Upper lobe of left lung (tissue), 4 donors: ENCODE measurements around the gene NOS1AP.

Experiments
- EP300 ChIP-seq, 4 donors: sonication (generic); formaldehyde crosslinking; IDR thresholded peaks; one replicate each; pipeline ENCODE4 v1.5.1; 2017; ENCODE audit warnings: antibody characterized with exemption in 4 of 4, control low read depth in 2 of 4
- POLR2A ChIP-seq, 4 donors: fragments of 450-650 bp; IDR thresholded peaks; one replicate each; pipeline ENCODE4 v1.5.1; 2016 to 2017; ENCODE audit warnings: antibody characterized with exemption in 4 of 4, mild to moderate bottlenecking in 2 of 4
- POLR2AphosphoS5 ChIP-seq, 2 donors: sonication (generic); formaldehyde crosslinking; IDR thresholded peaks; one replicate each; pipeline ENCODE4 v1.5.1; 2017; ENCODE audit warnings: antibody characterized with exemption in 2 of 2
- TF ChIP-seq, protein P1 (sequence below), 6 experiments: fragments of 450-650 bp in 4 of 6; fragments of 200-600 bp in 2 of 6; sonication (generic) in 2 of 6; IDR thresholded peaks; one replicate each; pipeline ENCODE4 v1.5.1; 2016 to 2019; ENCODE audit warnings: antibody characterized with exemption in 6 of 6

DNA sequence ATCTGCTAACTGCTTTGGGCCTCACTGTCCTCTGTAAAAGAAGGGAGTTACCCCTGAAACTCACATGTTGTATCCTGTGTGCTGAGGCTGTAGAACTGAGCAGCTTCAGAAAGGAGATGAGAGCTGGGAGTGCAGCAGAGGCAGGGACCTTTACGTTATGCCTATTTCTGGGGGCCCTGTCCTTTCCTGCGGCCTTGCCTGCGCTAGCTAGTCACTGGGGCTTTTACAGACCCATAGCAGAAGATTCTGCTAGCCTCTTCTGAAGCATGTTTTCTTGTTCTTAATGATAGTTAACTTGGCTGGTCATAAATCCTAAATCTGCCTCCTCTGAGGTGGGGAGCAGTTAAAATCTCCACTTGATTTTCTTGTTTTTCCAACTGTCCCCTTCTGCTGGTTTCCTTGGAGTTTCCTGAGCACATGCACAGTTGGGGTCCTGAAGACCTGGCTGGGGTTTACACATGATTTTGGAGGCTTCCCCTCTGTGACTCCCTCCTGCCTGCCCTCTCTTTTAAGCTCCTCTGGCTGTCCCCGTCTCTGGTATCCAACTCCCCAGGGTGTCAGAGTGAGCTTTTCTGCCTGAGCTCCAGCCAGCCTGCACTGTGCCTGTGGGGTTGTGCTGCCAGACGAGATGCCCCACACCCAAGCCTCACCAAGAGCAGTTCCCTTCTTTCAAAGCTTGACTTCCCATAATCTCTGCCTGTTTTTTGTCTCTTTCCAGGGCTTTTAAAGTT lies 76.6 kb downstream of the NOS1AP start:
- TF ChIP-seq POLR2A (IDR thresholded peaks at IDR 0.05) (no peak), POLR2AphosphoS5 (IDR thresholded peaks at IDR 0.05) (no peak), EP300 (IDR thresholded peaks at IDR 0.05) (no peak)
- TF ChIP-seq, protein P1, sequence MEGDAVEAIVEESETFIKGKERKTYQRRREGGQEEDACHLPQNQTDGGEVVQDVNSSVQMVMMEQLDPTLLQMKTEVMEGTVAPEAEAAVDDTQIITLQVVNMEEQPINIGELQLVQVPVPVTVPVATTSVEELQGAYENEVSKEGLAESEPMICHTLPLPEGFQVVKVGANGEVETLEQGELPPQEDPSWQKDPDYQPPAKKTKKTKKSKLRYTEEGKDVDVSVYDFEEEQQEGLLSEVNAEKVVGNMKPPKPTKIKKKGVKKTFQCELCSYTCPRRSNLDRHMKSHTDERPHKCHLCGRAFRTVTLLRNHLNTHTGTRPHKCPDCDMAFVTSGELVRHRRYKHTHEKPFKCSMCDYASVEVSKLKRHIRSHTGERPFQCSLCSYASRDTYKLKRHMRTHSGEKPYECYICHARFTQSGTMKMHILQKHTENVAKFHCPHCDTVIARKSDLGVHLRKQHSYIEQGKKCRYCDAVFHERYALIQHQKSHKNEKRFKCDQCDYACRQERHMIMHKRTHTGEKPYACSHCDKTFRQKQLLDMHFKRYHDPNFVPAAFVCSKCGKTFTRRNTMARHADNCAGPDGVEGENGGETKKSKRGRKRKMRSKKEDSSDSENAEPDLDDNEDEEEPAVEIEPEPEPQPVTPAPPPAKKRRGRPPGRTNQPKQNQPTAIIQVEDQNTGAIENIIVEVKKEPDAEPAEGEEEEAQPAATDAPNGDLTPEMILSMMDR (IDR thresholded peaks at IDR 0.05), result no peak
